K562 (cell line): Measurements from ENCODE around the gene MPST. TPM values are rescaled to one million over a fixed set of nuclear protein-coding genes. Genes with fewer than 3 reads are reported as not detected.

Experiments
- BCOR ChIP-seq: fragments of 450-650 bp; IDR thresholded peaks from 2 replicates; pipeline ENCODE4 v1.6.1; 2016
- C11orf30 ChIP-seq: fragments of 450-650 bp; IDR thresholded peaks from 2 replicates; pipeline ENCODE4 v1.6.1; 2016; ENCODE audit warnings: low read depth, mild to moderate bottlenecking
- CBFB ChIP-seq: sonication (generic); formaldehyde crosslinking; IDR thresholded peaks from 2 replicates; pipeline ENCODE4 v1.4.0; 2020; ENCODE audit warnings: mild to moderate bottlenecking, missing genetic modification reagents
- CEBPG ChIP-seq, 3 experiments: fragments of 200-800 bp in 1 of 3; sonication (Bioruptor generic) in 1 of 3; sonication (generic) in 1 of 3; formaldehyde crosslinking in 1 of 3; IDR thresholded peaks in 2 of 3; conservative IDR thresholded peaks in 1 of 3; 2 replicates each; pipeline versions ENCODE4 v1.6.1 to v1.8.0; 2016 to 2022; ENCODE audit warnings: missing compliant biosample characterization in 2 of 3, missing genetic modification characterization in 2 of 3, mild to moderate bottlenecking in 1 of 3, missing genetic modification reagents in 1 of 3
- DPF2 ChIP-seq: fragments of 450-650 bp; IDR thresholded peaks from 2 replicates; pipeline ENCODE4 v1.6.1; 2016
- EGR1 ChIP-seq: fragments of 450-650 bp; conservative IDR thresholded peaks from 2 replicates; pipeline ENCODE4 v1.6.1; 2017; ENCODE audit warnings: mild to moderate bottlenecking
- ESRRA ChIP-seq: fragments of 450-650 bp; IDR thresholded peaks from 2 replicates; pipeline ENCODE4 v1.6.1; 2014; ENCODE audit warnings: low read depth, mild to moderate bottlenecking, moderate library complexity, borderline replicate concordance
- ESRRB ChIP-seq: fragments of 250-450 bp; sonication (Bioruptor Pico); IDR thresholded peaks from 2 replicates; pipeline ENCODE4 v1.5.0; 2020; ENCODE audit warnings: mild to moderate bottlenecking, moderate library complexity, borderline replicate concordance
- HMGN3 ChIP-seq: IDR thresholded peaks from 2 replicates; pipeline ENCODE4 v1.6.1; 2011; ENCODE audit warnings: borderline replicate concordance, low read depth, mild to moderate bottlenecking, mixed read lengths, low read length; ENCODE audit not compliant: insufficient read length; ENCODE audit errors: extremely low read depth
- KLF1 ChIP-seq: fragments of 450-650 bp; IDR thresholded peaks from 2 replicates; pipeline ENCODE4 v1.6.1; 2016; ENCODE audit warnings: missing genetic modification characterization, missing compliant biosample characterization
- MAFG ChIP-seq: fragments of 450-650 bp; conservative IDR thresholded peaks from 2 replicates; pipeline ENCODE4 v1.6.1; 2016; ENCODE audit warnings: missing genetic modification characterization, missing compliant biosample characterization
- MCM5 ChIP-seq: fragments of 450-650 bp; IDR thresholded peaks from 2 replicates; pipeline ENCODE4 v1.6.1; 2016; ENCODE audit warnings: low read depth
- MYNN ChIP-seq, 2 experiments: sonication (generic); formaldehyde crosslinking in 1 of 2; IDR thresholded peaks; 2 replicates each; pipeline versions ENCODE4 v1.5.0 to v1.6.1; 2016 to 2020; ENCODE audit warnings: antibody characterized with exemption in 1 of 2, missing genetic modification reagents in 1 of 2
- NFE2 ChIP-seq: IDR thresholded peaks from 2 replicates; pipeline ENCODE4 v1.6.1; 2014; ENCODE audit warnings: antibody characterized with exemption, low read depth
- PHF20 ChIP-seq: fragments of 450-650 bp; IDR thresholded peaks from 2 replicates; pipeline ENCODE4 v1.6.1; 2018; ENCODE audit not compliant: partially characterized antibody
- PTBP1 ChIP-seq: fragments of 200-400 bp; formaldehyde crosslinking; IDR thresholded peaks from 2 replicates; pipeline ENCODE4 v1.6.1; 2017; ENCODE audit warnings: low read depth, low read length
- RBM25 ChIP-seq: fragments of 200-400 bp; formaldehyde crosslinking; IDR thresholded peaks from 2 replicates; pipeline ENCODE4 v1.6.1; 2018; ENCODE audit warnings: low read length, low read depth, moderate library complexity; ENCODE audit not compliant: severe bottlenecking
- RCOR1 ChIP-seq, 2 experiments: IDR thresholded peaks; 2 replicates each; pipeline ENCODE4 v1.6.1; 2012; ENCODE audit warnings: low read depth in 2 of 2, low read length in 2 of 2, borderline replicate concordance in 1 of 2, improper control_type of control experiment in 1 of 2
- ZNF316 ChIP-seq: fragments of 450-650 bp; IDR thresholded peaks from 2 replicates; pipeline ENCODE4 v1.6.1; 2016
- ZNF695 ChIP-seq: fragments of 450-650 bp; formaldehyde crosslinking; IDR thresholded peaks from 2 replicates; pipeline ENCODE4 v1.4.0; 2020; ENCODE audit warnings: mild to moderate bottlenecking, moderate library complexity
- ZSCAN32 ChIP-seq: fragments of 450-650 bp; formaldehyde crosslinking; IDR thresholded peaks from 2 replicates; pipeline ENCODE4 v1.4.0; 2020; ENCODE audit warnings: mild to moderate bottlenecking, moderate library complexity
- polyA plus RNA-seq, 8 experiments: library from polyadenylated mRNA; depleted of rRNA in 4 of 8; stranded (reverse) in 5 of 8; unstranded in 3 of 8; fragments of >200 nt; fragmentation: Nextera tagmentation in 2 of 8; fragmentation: Illumina TruSeq in 1 of 8; extraction: Ambion mirVana in 2 of 8; extraction: Trizol in 1 of 8; gene quantifications; 2 replicates each; pipeline versions ENCODE4 v1.2.1 to v1.2.3, GENCODE V29; 2011 to 2014; ENCODE audit warnings: inconsistent platforms in 1 of 8, missing spikeins in 1 of 8
- total RNA-seq, 7 experiments: library from RNA; depleted of rRNA in 6 of 7; stranded (reverse); fragments of >200 nt in 6 of 7; fragmentation: Illumina TruSeq in 2 of 7; extraction: Trizol in 2 of 7; gene quantifications; 2 replicates each; pipeline versions ENCODE4 v1.2.1 to v1.2.3, GENCODE V29; 2011 to 2021; ENCODE audit warnings: low replicate concordance in 1 of 7
- TF ChIP-seq, protein P1 (sequence below): fragments of 450-650 bp; IDR thresholded peaks from 2 replicates; pipeline ENCODE4 v1.6.1; 2016; ENCODE audit warnings: low read depth

Gene MPST
- total and polyA plus RNA-seq, 9 of the 15 experiments (the other 6 are each of a cell fraction or from before 2014, with no cell fraction given) = 0.65 to 104 (median 24.3) TPM

DNA sequence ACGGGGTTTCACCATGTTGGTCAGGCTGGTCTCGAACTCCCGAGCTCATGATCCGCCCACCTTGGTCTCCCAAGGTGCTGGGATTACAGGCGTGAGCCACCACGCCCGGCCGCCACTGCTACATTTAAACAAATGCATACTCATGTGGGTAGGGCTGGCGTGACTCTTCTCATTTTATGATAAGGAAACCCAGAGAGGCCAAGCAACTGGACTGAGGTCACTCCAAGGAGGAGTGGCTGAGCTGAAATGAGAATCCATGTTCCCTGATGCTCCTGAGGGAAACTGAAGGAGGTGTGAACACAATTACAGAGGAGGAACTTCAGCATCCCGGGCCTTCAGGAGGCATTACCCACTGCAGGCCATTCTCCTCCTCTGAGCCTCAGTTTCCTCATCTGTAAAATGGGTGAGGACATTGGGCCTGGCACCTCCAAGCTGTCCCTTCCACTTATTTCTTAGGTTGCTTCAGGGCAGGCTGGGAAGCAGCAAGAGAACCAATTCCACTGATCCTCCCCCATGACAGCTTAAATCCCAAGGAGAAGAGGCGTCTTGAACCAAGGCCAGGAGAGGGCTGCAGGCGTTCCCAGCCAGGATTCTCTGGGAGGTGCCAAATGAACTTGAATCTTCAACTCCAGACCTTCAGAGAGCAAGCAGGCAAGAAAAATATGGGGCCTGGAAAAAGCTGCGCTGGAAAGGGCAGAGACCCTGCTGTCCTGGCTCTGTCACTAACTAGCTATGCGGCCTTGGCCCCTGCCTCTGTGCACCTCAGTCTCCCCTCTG, 3.2 kb upstream of the MPST start (continued):
- TF ChIP-seq, protein P1, sequence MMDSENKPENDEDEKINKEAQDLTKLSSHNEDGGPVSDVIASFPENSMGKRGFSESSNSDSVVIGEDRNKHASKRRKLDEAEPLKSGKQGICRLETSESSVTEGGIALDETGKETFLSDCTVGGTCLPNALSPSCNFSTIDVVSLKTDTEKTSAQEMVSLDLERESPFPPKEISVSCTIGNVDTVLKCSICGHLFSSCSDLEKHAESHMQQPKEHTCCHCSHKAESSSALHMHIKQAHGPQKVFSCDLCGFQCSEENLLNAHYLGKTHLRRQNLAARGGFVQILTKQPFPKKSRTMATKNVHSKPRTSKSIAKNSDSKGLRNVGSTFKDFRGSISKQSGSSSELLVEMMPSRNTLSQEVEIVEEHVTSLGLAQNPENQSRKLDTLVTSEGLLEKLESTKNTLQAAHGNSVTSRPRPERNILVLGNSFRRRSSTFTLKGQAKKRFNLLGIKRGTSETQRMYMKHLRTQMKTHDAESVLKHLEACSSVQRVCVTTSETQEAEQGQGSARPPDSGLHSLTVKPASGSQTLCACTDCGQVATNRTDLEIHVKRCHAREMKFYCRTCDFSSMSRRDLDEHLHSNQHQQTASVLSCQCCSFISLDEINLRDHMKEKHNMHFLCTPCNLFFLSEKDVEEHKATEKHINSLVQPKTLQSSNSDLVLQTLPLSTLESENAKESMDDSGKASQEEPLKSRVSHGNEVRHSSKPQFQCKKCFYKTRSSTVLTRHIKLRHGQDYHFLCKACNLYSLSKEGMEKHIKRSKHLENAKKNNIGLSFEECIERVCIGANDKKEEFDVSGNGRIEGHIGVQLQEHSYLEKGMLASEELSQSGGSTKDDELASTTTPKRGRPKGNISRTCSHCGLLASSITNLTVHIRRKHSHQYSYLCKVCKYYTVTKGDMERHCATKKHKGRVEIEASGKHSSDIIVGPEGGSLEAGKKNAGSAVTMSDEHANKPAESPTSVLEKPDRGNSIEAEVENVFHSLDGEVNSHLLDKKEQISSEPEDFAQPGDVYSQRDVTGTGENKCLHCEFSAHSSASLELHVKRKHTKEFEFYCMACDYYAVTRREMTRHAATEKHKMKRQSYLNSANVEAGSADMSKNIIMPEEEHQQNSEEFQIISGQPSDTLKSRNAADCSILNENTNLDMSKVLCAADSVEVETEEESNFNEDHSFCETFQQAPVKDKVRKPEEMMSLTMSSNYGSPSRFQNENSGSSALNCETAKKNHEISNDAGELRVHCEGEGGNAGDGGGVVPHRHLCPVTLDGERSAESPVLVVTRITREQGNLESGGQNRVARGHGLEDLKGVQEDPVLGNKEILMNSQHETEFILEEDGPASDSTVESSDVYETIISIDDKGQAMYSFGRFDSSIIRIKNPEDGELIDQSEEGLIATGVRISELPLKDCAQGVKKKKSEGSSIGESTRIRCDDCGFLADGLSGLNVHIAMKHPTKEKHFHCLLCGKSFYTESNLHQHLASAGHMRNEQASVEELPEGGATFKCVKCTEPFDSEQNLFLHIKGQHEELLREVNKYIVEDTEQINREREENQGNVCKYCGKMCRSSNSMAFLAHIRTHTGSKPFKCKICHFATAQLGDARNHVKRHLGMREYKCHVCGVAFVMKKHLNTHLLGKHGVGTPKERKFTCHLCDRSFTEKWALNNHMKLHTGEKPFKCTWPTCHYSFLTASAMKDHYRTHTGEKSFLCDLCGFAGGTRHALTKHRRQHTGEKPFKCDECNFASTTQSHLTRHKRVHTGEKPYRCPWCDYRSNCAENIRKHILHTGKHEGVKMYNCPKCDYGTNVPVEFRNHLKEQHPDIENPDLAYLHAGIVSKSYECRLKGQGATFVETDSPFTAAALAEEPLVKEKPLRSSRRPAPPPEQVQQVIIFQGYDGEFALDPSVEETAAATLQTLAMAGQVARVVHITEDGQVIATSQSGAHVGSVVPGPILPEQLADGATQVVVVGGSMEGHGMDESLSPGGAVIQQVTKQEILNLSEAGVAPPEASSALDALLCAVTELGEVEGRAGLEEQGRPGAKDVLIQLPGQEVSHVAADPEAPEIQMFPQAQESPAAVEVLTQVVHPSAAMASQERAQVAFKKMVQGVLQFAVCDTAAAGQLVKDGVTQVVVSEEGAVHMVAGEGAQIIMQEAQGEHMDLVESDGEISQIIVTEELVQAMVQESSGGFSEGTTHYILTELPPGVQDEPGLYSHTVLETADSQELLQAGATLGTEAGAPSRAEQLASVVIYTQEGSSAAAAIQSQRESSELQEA = peak; percentile 57; the same call in 1 of the 2 replicates
- TF ChIP-seq MAFG (tag) (peak; percentile 23), PHF20 (peak; percentile 37), ZNF316 (peak; percentile 65), EGR1 (peak; percentile 71), BCOR (peak; percentile 95), MYNN (IDR thresholded peaks at IDR 0.05) (0 out of 2 replicates have a peak, but pooled peaks have one; percentile 23), MYNN (CRISPR knock-in tag; IDR thresholded peaks at IDR 0.05) (no peak), ESRRA (peak; percentile 55; the same call in 1 of the 2 replicates), KLF1 (tag) (no peak), MCM5 (no peak), ZSCAN32 (no peak), NFE2 (peak; percentile 47; the same call in 1 of the 2 replicates), PTBP1 (0 out of 2 replicates have a peak, but pooled peaks have one; percentile 60), CEBPG (CRISPR knock-in tag; IDR thresholded peaks at IDR 0.05) (no peak), CEBPG (tag; conservative IDR thresholded peaks at IDR 0.05 in 1 of 2, IDR thresholded peaks at IDR 0.05 in 1 of 2) (no peak), RCOR1 (IDR thresholded peaks at IDR 0.05; ENCODE audit: borderline replicate concordance in 1 of 2, low read depth in 2 of 2, low read length in 2 of 2) (peak; percentile 63 to 72; a peak in 3 of 4 replicates), C11orf30 (peak; percentile 52), HMGN3 (no peak), ESRRB (CRISPR knock-in tag) (no peak), DPF2 (0 out of 2 replicates have a peak, but pooled peaks have one; percentile 30), ZNF695 (CRISPR knock-in tag) (no peak), RBM25 (peak; percentile 97), CBFB (CRISPR knock-in tag) (no peak)
